Liver (tissue), 3 donors: ENCODE measurements around the gene S100Z.

Experiments used
- ATF3 ChIP-seq: IDR thresholded peaks from 2 replicates; pipeline ENCODE4 v1.6.1; 2016; ENCODE audit warnings: antibody characterized with exemption
- CTCF ChIP-seq: fragments of 150-350 bp; IDR thresholded peaks from 2 replicates; pipeline ENCODE4 v1.5.1; 2017; ENCODE audit warnings: improper control_type of control experiment, low read depth, low read length; ENCODE audit not compliant: missing input control
- HNF4A ChIP-seq, 2 donors: conservative IDR thresholded peaks; 2 replicates each; pipeline ENCODE4 v1.6.1; 2016; ENCODE audit warnings: antibody characterized with exemption in 2 of 2, mild to moderate bottlenecking in 2 of 2
- JUND ChIP-seq, 2 donors: IDR thresholded peaks; 2 replicates each; pipeline ENCODE4 v1.6.1; 2016; ENCODE audit warnings: antibody characterized with exemption in 2 of 2
- MAX ChIP-seq: IDR thresholded peaks from 2 replicates; pipeline ENCODE4 v1.6.1; 2016; ENCODE audit warnings: antibody characterized with exemption
- RAD21 ChIP-seq, 2 donors: IDR thresholded peaks; 2 replicates each; pipeline ENCODE4 v1.6.1; 2016; ENCODE audit warnings: antibody characterized with exemption in 2 of 2, mild to moderate bottlenecking in 2 of 2
- REST ChIP-seq: IDR thresholded peaks from 2 replicates; pipeline ENCODE4 v1.6.1; 2016; ENCODE audit warnings: antibody characterized with exemption, mild to moderate bottlenecking
- SP1 ChIP-seq: IDR thresholded peaks from 2 replicates; pipeline ENCODE4 v1.6.1; 2018; ENCODE audit warnings: antibody characterized with exemption, mild to moderate bottlenecking
- YY1 ChIP-seq: IDR thresholded peaks from 2 replicates; pipeline ENCODE4 v1.6.1; 2016; ENCODE audit warnings: antibody characterized with exemption, mild to moderate bottlenecking
- ZBTB33 ChIP-seq: IDR thresholded peaks from 2 replicates; pipeline ENCODE4 v1.6.1; 2016; ENCODE audit warnings: antibody characterized with exemption
- donor health status: healthy.
- donor health status: healthy.

GRCh38 chr5:76946090-76946489 is 96.3 kb downstream of the S100Z start:
- TF ChIP-seq ZBTB33: no peak
- no peak for TF ChIP-seq CTCF
- TF ChIP-seq RAD21 (IDR thresholded peaks at IDR 0.05): no peak
- no peak for TF ChIP-seq SP1
- no peak for TF ChIP-seq ATF3
- TF ChIP-seq YY1: no peak
- no peak for TF ChIP-seq MAX
- TF ChIP-seq REST: no peak
- TF ChIP-seq HNF4A (conservative IDR thresholded peaks at IDR 0.05): no peak
- TF ChIP-seq JUND (IDR thresholded peaks at IDR 0.05): no peak
